H1 (cell line): ENCODE measurements around the gene PNRC2. TPM values are rescaled to one million over a fixed set of nuclear protein-coding genes. Genes with fewer than 3 reads are reported as not detected.
"Not testable (repeated sequence)": the region's sequence is repeated elsewhere in the genome, so short reads cannot be mapped to it uniquely, and the experiment has no call there.

Experiments used
- CTCF ChIA-PET: fragments of 300-600 bp; sonication (Branson Sonifier 250); formaldehyde crosslinking; loops from one replicate; lab custom pipeline; 2021; ENCODE audit not compliant: partially characterized antibody; lab: Charles Lee
- POLR2A ChIA-PET: fragments of 300-600 bp; sonication (Branson Sonifier 250); formaldehyde crosslinking; loops from one replicate; lab custom pipeline; 2021; ENCODE audit warnings: inconsistent platforms; ENCODE audit not compliant: partially characterized antibody; lab: Charles Lee
- DNase-seq, 2 experiments: peaks; one replicate each; pipeline versions ENCODE4 v3.0.0 to v3.0.0-alpha.2; 2010 to 2022; ENCODE audit warnings: low spot score in 2 of 2, low read depth in 1 of 2, mixed read lengths in 1 of 2
- FAIRE-seq: peaks from 2 replicates; lab custom pipeline; 2011; peaks lifted over from hg19 to GRCh38; lab: Jason Lieb, UNC
- H2AFZ ChIP-seq: 2 replicates; pipeline ENCODE4 v1.8.1; 2012; ENCODE audit warnings: low read length, inconsistent platforms
- H2AK5ac ChIP-seq: 2 replicates; pipeline ENCODE4 v1.6.1; 2013; ENCODE audit warnings: low read depth, low read length
- H2BK120ac ChIP-seq: replicated peaks from 2 replicates; pipeline ENCODE3; 2013; ENCODE audit warnings: low read depth, low read length, inconsistent platforms
- H2BK12ac ChIP-seq: 2 replicates; pipeline ENCODE4 v1.6.1; 2013; ENCODE audit warnings: low read depth, low read length
- H2BK15ac ChIP-seq: 2 replicates; pipeline ENCODE4 v1.6.1; 2013; ENCODE audit warnings: low read length
- H2BK20ac ChIP-seq: 2 replicates; pipeline ENCODE4 v1.6.1; 2013; ENCODE audit warnings: low read length
- H2BK5ac ChIP-seq: 2 replicates; pipeline ENCODE4 v1.6.1; 2013; ENCODE audit warnings: low read depth, low read length
- H3K14ac ChIP-seq: 2 replicates; pipeline ENCODE4 v1.6.1; 2013; ENCODE audit warnings: inconsistent platforms; ENCODE audit not compliant: insufficient read length
- H3K18ac ChIP-seq: 2 replicates; pipeline ENCODE4 v1.6.1; 2013; ENCODE audit warnings: low read length; ENCODE audit errors: extremely low read depth
- H3K23ac ChIP-seq: 2 replicates; pipeline ENCODE4 v1.6.1; 2013; ENCODE audit warnings: inconsistent platforms; ENCODE audit not compliant: insufficient read length
- H3K23me2 ChIP-seq: 2 replicates; pipeline ENCODE4 v1.6.1; 2013; ENCODE audit warnings: low read depth, low read length
- H3K27ac ChIP-seq: 2 replicates; pipeline ENCODE4 v1.6.1; 2011; ENCODE audit warnings: low read depth, low read length, inconsistent platforms
- H3K27me3 ChIP-seq, 4 experiments: replicated peaks in 1 of 4; 1 replicate in 1 of 4; 2 replicates in 3 of 4; pipeline versions ENCODE4 v1.6.1 to v1.8.1; 2011 to 2013; ENCODE audit warnings: low read length in 3 of 4, mild to moderate bottlenecking in 3 of 4, inconsistent platforms in 2 of 4, mixed read lengths in 2 of 4, moderate library complexity in 1 of 4; ENCODE audit not compliant: control insufficient read depth in 3 of 4, insufficient read depth in 3 of 4; ENCODE audit errors: extremely low read depth in 1 of 4
- H3K36me3 ChIP-seq, 4 experiments: 2 replicates each; pipeline versions ENCODE4 v1.6.1 to v1.8.1; 2011 to 2013; ENCODE audit warnings: mild to moderate bottlenecking in 4 of 4, low read length in 3 of 4, moderate library complexity in 2 of 4, control low read depth in 1 of 4, inconsistent platforms in 1 of 4; ENCODE audit not compliant: insufficient read depth in 4 of 4, control insufficient read depth in 2 of 4
- H3K4ac ChIP-seq: replicated peaks from 2 replicates; pipeline ENCODE3; 2013; ENCODE audit warnings: low read length, low read depth, mixed read lengths, inconsistent platforms; ENCODE audit not compliant: insufficient read length
- H3K4me1 ChIP-seq, 4 experiments: replicated peaks in 1 of 4; 1 replicate in 1 of 4; 2 replicates in 3 of 4; pipeline versions ENCODE4 v1.6.1 to v1.8.1; 2011 to 2013; ENCODE audit warnings: low read length in 3 of 4, inconsistent platforms in 2 of 4, mixed read lengths in 1 of 4; ENCODE audit not compliant: insufficient read depth in 4 of 4, control insufficient read depth in 3 of 4
- H3K4me2 ChIP-seq, 2 experiments: 2 replicates each; pipeline versions ENCODE4 v1.6.1 to v1.8.1; 2011 to 2013; ENCODE audit warnings: low read depth in 2 of 2, low read length in 2 of 2, control low read depth in 1 of 2, inconsistent platforms in 1 of 2, mild to moderate bottlenecking in 1 of 2; ENCODE audit not compliant: insufficient read depth in 1 of 2
- H3K4me3 ChIP-seq, 4 experiments: fragments of 200-600, 300-600 bp in 1 of 4; sonication (generic), shearing (Covaris generic), sonication (Bioruptor Twin) in 1 of 4; 2 replicates each; pipeline versions ENCODE4 v1.5.1 to v1.8.1; 2011 to 2016; ENCODE audit warnings: low read length in 4 of 4, low read depth in 3 of 4, control low read depth in 2 of 4, inconsistent platforms in 2 of 4, mild to moderate bottlenecking in 2 of 4, mixed read lengths in 1 of 4, moderate library complexity in 1 of 4; ENCODE audit not compliant: insufficient read depth in 2 of 4; ENCODE audit errors: extremely low read depth in 1 of 4
- H3K56ac ChIP-seq: replicated peaks from 2 replicates; pipeline ENCODE3; 2013; ENCODE audit warnings: low read depth, mild to moderate bottlenecking, mixed read lengths, low read length, inconsistent platforms; ENCODE audit not compliant: insufficient read length
- H3K79me1 ChIP-seq: 2 replicates; pipeline ENCODE4 v1.6.1; 2013; ENCODE audit warnings: low read depth, low read length, control low read depth
- H3K79me2 ChIP-seq, 2 experiments: 2 replicates each; pipeline versions ENCODE4 v1.6.1 to v1.8.1; 2012 to 2013; ENCODE audit warnings: low read length in 2 of 2, mild to moderate bottlenecking in 2 of 2, inconsistent platforms in 1 of 2; ENCODE audit not compliant: insufficient read depth in 2 of 2, control insufficient read depth in 1 of 2
- H3K9ac ChIP-seq, 4 experiments: replicated peaks in 1 of 4; 1 replicate in 1 of 4; 2 replicates in 3 of 4; pipeline versions ENCODE4 v1.6.1 to v1.8.1; 2011 to 2013; ENCODE audit warnings: low read depth in 3 of 4, low read length in 3 of 4, control low read depth in 2 of 4, mild to moderate bottlenecking in 2 of 4, moderate library complexity in 2 of 4, inconsistent platforms in 1 of 4; ENCODE audit errors: extremely low read depth in 1 of 4
- H3K9me3 ChIP-seq, 2 experiments: 2 replicates each; pipeline versions ENCODE4 v1.6.1 to v1.8.1; 2012 to 2013; ENCODE audit warnings: mild to moderate bottlenecking in 2 of 2, moderate library complexity in 2 of 2, control low read depth in 1 of 2, inconsistent platforms in 1 of 2, low read depth in 1 of 2, low read length in 1 of 2, mixed read lengths in 1 of 2; ENCODE audit not compliant: insufficient read depth in 2 of 2
- H4K20me1 ChIP-seq, 2 experiments: replicated peaks in 1 of 2; 2 replicates each; pipeline versions ENCODE3 to v1.8.1; 2011 to 2013; ENCODE audit warnings: inconsistent platforms in 2 of 2, low read length in 2 of 2, mild to moderate bottlenecking in 1 of 2; ENCODE audit not compliant: insufficient read depth in 2 of 2, control insufficient read depth in 1 of 2
- H4K5ac ChIP-seq: 2 replicates; pipeline ENCODE4 v1.6.1; 2013; ENCODE audit warnings: low read length, low read depth, mixed read lengths, inconsistent platforms; ENCODE audit not compliant: insufficient read length
- H4K8ac ChIP-seq: 2 replicates; pipeline ENCODE4 v1.8.0; 2013; ENCODE audit warnings: mild to moderate bottlenecking, moderate library complexity, low read length, inconsistent platforms; ENCODE audit not compliant: insufficient read depth; ENCODE audit errors: extremely low read depth
- H4K91ac ChIP-seq: replicated peaks from 2 replicates; pipeline ENCODE3; 2013; ENCODE audit warnings: low read length, mixed read lengths, inconsistent platforms; ENCODE audit not compliant: insufficient read length
- WGBS, 2 experiments: shearing (Covaris generic) in 1 of 2; methylation state at CpG; one replicate each; pipeline versions ENCODE4 v1.1.6 to v1.1.7; 2013 to 2015; ENCODE audit warnings: low lambda C conversion rate in 2 of 2, mixed read lengths in 2 of 2, inconsistent platforms in 1 of 2, low coverage in 1 of 2, missing lambda C conversion rate in 1 of 2; ENCODE audit not compliant: insufficient replicate concordance in 2 of 2, insufficient coverage in 1 of 2, insufficient read length in 1 of 2; ENCODE audit errors: extremely low coverage in 1 of 2, missing lambda C conversion rate in 1 of 2; 5-methylcytosine and 5-hydroxymethylcytosine counted together
- polyA plus RNA-seq, 7 experiments: library from polyadenylated mRNA; depleted of rRNA in 3 of 7; stranded (reverse) in 5 of 7; unstranded in 2 of 7; fragments of >200 nt in 5 of 7; fragments of 200-250 nt in 2 of 7; gene quantifications; 1 replicate in 5 of 7; 2 replicates in 1 of 7; 4 replicates in 1 of 7; pipeline versions ENCODE4 v1.2.1 to v1.2.3, GENCODE V29; 2011 to 2013; ENCODE audit warnings: missing spikeins in 2 of 7, mixed read lengths in 2 of 7
- total RNA-seq: library from RNA; stranded (reverse); fragmentation: NEBNext Ultra II Directional; extraction: Animal tissue kit (Norgen Biotek cat#: 25700); gene quantifications from 2 replicates; pipeline ENCODE4 v1.2.1, GENCODE V29; 2021

Gene PNRC2
- total and polyA plus RNA-seq, 2 of the 8 experiments (the other 6 are each of a cell fraction or from before 2014, with no cell fraction given) = 57.5 to 147 TPM

DNA sequence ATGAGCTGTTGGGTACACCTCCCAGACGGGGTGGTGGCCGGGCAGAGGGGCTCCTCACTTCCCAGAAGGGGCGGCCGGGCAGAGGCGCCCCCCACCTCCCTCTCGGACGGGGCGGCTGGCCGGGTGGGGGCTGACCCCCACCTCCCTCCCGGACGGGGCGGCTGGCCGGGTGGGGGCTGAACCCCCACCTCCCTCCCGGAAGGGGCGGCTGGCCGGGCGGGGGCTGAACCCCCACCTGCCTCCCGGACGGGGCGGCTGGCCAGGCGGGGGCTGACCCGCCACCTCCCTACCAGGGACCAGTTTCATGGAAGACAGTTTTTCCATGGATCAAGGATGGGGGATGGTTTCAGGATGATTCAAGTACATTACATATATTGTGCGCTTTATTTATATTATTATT lies 27.4 kb downstream of the PNRC2 start:
- H3K4ac ChIP-seq, H3K79me2 ChIP-seq, H2BK12ac ChIP-seq, H3K9me3 ChIP-seq, H2AK5ac ChIP-seq, H4K5ac ChIP-seq, H2BK5ac ChIP-seq, H3K14ac ChIP-seq, H3K27me3 ChIP-seq, H3K56ac ChIP-seq, H2BK120ac ChIP-seq, H2AFZ ChIP-seq, H3K4me2 ChIP-seq, H3K36me3 ChIP-seq, H3K27ac ChIP-seq, H4K20me1 ChIP-seq, H3K4me1 ChIP-seq, H3K18ac ChIP-seq, H3K23ac ChIP-seq, H2BK15ac ChIP-seq, H3K23me2 ChIP-seq, H2BK20ac ChIP-seq, H3K79me1 ChIP-seq, FAIRE-seq, DNase-seq, H3K4me3 ChIP-seq, H4K8ac ChIP-seq, H4K91ac ChIP-seq, H3K9ac ChIP-seq: not testable (repeated sequence)
- CTCF ChIA-PET = interaction anchor here (1.2 to 1.4 kb wide), 2 partner anchors 17 to 41 kb away, joined by 3 to 5 read pairs; no protein-coding TSS in a partner anchor
- POLR2A ChIA-PET = interaction anchor here (0.7 to 1.1 kb wide), 3 partner anchors 11 to 23 kb away, joined by 4 to 5 read pairs (median 4); no protein-coding TSS in a partner anchor
- WGBS, 2 experiments = 83% methylated on average over 10 of the region's 23 CpGs; no CpG with 5 or more reads in 1 of the 2 experiments
